ENCODE measurements around the gene PSMD13.

PSMD13 gene

DNA sequence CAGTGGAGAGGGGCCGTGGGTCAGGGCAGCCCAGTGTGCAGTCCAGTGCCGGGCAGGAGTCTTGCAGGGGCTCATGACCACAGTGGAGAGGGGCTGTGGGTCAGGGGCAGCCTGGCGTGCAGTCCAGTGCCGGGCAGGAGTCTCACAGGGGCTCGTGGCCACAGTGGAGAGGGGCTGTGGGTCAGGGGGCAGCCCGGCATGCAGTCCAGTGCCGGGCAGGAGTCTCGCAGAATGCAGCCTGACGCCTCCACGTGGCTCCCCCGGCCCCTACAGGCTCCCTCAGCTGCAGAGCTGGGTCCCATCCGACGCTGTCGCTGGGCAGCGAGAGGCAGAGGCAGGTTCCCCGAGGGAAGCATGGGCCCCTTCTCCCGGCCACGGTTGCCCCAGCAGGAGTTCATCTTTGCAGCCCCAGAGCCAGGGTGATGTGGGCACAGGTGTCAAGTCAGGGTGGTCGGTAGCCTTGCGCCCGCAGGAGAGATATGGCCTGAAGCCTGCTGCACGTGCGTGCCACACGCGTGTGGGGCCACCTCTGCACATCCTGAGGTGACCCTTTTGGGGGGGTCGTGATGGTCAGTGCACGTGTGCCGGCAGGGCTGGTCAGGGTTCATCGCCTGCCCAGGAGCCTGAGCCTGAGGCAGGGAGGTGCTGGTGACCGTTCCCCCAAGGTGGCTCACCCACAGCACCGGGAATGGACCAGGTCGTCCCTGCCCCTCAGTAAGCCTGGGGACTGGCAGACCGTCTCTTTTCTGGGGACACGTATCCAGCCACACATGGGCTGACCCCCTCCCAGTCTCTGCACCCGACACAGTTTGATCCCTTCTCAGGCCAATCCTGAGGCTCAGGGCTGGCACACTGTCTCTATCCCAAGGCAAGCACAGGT, 59.6 kb downstream of the PSMD13 start:
- TF ChIP-seq, protein P1, sequence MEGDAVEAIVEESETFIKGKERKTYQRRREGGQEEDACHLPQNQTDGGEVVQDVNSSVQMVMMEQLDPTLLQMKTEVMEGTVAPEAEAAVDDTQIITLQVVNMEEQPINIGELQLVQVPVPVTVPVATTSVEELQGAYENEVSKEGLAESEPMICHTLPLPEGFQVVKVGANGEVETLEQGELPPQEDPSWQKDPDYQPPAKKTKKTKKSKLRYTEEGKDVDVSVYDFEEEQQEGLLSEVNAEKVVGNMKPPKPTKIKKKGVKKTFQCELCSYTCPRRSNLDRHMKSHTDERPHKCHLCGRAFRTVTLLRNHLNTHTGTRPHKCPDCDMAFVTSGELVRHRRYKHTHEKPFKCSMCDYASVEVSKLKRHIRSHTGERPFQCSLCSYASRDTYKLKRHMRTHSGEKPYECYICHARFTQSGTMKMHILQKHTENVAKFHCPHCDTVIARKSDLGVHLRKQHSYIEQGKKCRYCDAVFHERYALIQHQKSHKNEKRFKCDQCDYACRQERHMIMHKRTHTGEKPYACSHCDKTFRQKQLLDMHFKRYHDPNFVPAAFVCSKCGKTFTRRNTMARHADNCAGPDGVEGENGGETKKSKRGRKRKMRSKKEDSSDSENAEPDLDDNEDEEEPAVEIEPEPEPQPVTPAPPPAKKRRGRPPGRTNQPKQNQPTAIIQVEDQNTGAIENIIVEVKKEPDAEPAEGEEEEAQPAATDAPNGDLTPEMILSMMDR (conservative IDR thresholded peaks at IDR 0.05; ENCODE audit: low read depth, low read length): no peak
- no peak for DNase-seq (ENCODE audit: low read depth)
- H3K4me3 ChIP-seq (ENCODE audit: low read length): no peak overlapping the region

DNA sequence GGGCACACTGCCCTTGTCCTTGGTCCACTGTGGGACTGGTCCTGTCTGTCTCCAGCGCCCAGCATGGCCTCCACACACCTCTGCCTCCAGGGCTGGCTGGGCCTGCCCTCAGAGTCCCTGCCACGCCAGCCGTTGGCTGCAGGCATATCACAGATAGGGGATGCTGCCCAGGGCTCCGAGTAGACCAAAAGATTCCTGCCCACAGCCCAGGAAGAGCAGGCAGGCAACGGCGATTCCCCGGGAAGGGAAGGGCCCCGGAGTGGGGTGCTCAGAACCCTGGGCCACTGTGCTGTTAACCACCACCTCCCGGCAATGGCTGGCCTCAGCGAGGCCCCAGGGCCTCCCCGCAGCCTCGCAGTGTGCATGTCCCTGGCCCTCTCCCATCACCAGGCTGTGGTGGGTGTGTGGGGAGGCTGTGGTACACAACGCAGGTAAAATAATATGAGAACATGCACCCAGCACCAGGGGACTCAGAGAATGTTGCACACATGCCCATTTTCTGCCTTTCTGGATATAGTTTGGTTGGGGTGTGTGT, 60.3 kb downstream of the PSMD13 start:
- no peak for DNase-seq (ENCODE audit: low read depth)
- no peak overlapping the region for H3K4me3 ChIP-seq (ENCODE audit: low read length)
- TF ChIP-seq, protein P1 (conservative IDR thresholded peaks at IDR 0.05; ENCODE audit: low read depth, low read length): no peak

DNA sequence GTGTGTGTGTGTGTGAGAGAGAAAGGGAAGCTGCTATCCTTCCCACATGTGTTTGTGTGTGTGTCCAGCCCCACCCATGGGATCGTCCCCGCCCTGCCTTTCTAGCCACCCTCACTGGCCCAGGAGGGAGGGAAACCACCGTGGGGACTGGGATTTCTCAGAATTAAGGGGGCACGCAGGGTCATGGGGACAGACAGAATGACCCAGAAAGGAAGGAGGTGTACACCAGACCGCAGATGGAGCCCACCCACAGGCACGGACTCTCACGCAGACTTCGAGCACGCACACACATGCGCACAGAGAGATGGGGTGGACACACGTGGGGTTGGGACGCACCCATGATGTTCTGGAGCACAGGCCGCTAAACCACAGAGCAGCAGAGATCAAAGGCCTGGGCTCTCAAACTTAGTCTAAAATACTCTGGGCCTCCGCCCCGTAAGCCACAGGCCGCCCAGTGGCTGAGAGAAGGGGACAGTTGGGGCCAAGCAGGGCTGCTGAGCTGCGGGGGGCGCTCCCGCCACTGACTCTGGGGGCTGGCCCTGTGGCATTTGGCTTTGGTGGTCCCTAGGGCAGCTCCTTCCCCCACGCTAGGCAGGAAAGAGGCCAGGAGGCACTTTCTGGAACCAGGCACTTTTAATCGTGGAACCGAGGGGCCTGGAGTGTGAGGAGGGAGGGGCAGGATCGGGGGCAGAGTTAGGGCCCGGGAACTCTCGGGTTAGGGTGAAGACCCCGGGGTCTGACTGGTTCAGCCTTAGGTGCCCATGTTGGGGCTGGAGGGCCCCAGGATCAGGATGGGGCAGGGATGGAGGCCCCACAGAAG, 61.0 kb downstream of the PSMD13 start:
- DNase-seq (ENCODE audit: low read depth): no peak
- TF ChIP-seq, protein P1 (conservative IDR thresholded peaks at IDR 0.05; ENCODE audit: low read depth, low read length): no peak
- H3K4me3 ChIP-seq (ENCODE audit: low read length): no peak overlapping the region

DNA sequence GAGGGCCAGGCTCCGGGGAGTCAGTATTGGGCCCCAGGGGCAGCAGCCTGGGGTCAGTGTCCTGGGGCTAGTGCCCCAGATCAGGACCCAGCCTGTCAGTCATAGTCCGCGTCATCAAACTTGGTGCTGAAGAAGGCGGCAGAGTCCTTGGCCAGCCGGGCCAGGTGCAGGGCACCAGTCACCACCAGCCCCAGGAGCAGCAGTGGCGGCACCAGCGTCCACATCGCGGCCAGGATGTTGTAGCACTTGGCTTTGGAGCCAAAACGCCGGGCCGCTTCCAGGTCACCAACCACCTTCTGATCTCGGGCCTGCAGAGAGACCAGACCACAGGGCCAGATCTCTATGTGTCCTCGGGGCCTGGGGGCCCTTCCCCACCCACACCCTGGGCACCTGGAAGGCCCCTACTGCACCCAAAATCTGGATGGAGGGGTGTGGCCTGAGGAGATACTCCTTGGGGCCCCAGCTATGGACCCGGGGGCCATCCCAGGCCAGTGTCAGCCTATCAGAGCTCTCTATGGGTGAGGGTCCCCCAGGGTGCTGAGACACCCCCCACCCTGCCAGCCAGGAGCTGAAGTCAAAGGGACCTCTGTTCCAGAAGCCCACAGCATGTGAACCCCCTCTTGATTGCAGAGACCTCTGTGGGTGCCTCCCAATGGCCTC, 61.8 kb downstream of the PSMD13 start:
- H3K4me3 ChIP-seq (ENCODE audit: low read length): no peak overlapping the region
- DNase-seq (ENCODE audit: low read depth): no peak
- TF ChIP-seq, protein P1 (conservative IDR thresholded peaks at IDR 0.05; ENCODE audit: low read depth, low read length): no peak

DNA sequence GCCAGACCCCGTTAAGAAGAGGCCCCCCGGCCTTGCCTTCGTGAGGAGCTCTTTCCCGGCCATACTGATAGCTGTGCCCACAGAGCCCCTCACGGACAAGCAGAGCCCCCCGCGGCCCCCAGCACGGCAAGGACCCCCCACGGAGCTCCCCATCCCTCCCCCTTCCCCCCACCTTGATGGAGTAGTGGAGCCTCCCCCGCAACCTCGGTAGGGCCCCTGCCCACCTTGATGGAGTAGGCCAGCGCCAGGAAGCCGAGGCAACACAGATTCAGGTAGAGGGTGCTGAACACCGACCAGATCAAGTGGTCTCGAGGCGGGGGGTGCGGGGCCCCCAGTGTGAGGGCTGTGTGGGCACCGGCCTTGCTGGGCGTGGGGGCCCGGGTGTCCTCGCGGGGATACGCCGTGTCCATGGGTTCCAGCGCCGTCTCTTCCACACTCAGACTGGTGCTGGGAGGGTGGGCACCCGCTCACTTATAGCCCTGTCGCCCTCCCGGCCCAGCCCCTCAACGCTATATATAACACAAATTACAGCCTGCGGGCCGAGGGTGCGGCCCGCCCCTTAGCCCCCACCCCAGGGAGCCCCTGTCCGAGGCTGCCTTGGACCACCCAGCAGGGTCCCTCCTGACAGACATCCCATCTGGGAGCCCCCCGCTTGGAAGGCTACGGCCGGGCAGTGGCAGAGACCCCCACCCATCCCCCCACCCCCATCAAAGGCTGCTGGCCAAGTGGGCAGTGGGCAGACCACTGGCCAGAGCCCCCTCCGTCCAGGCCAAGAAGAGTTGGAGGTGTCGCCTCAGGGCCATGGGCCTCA, 62.5 kb downstream of the PSMD13 start, which contains the start of gene IFITM5:
Gene IFITM5 (minus strand): TSS at position 446 of the 811 bp plus-strand sequence. CDS start 36 bp downstream, at position 410.
- TF ChIP-seq, protein P1 (conservative IDR thresholded peaks at IDR 0.05; ENCODE audit: low read depth, low read length): no peak
- DNase-seq (ENCODE audit: low read depth): no peak
- H3K4me3 ChIP-seq (ENCODE audit: low read length): no peak within 1 kb of the TSS

Data from retinal pigment epithelial cell (primary cell).